NB4 (cell line): ENCODE measurements around the gene FGF14.

ENCODE experiments used
- DNase-seq: peaks from one replicate; pipeline ENCODE4 v3.0.0; 2010; ENCODE audit warnings: low read depth
- H3K4me3 ChIP-seq: one replicate; pipeline ENCODE4 v1.5.1; 2011; ENCODE audit warnings: mild to moderate bottlenecking, low read depth, low read length, moderate library complexity
- MYC ChIP-seq: IDR thresholded peaks from 2 replicates; pipeline ENCODE4 v1.6.1; 2011; ENCODE audit warnings: low read depth, low read length
- POLR2A ChIP-seq: IDR thresholded peaks from 2 replicates; pipeline ENCODE4 v1.6.1; 2011; ENCODE audit warnings: mild to moderate bottlenecking; ENCODE audit not compliant: insufficient read length; ENCODE audit errors: extremely low read depth
- TF ChIP-seq, protein P1 (sequence below): IDR thresholded peaks from 2 replicates; pipeline ENCODE4 v1.6.1; 2011; ENCODE audit warnings: low read depth, low read length
- TF ChIP-seq, protein P2 (sequence below): IDR thresholded peaks from one replicate; pipeline ENCODE4 v1.5.1; 2012; ENCODE audit warnings: low read depth, low read length

The FGF14 gene

DNA sequence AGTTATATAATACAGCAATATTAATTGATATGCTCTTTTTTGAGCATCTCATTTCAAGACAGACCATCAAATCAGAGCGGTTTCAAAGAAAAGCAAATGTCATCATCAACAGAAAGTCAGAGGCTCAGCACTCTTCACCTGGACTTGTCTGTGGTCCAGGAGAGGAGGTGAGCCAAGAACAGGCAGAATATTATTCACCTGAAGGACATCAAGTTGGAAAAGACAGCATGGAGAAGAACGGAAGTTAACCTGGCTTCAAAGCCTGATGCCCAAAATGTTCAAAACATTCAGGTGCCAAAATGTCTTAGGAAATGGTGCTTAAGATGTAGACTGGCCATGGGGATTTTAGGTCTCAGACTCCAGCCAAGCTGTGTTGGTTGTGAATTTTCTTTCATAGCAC lies 40.7 kb downstream of the FGF14 start:
- TF ChIP-seq, protein P1, sequence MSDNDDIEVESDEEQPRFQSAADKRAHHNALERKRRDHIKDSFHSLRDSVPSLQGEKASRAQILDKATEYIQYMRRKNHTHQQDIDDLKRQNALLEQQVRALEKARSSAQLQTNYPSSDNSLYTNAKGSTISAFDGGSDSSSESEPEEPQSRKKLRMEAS = no peak
- TF ChIP-seq, protein P2, sequence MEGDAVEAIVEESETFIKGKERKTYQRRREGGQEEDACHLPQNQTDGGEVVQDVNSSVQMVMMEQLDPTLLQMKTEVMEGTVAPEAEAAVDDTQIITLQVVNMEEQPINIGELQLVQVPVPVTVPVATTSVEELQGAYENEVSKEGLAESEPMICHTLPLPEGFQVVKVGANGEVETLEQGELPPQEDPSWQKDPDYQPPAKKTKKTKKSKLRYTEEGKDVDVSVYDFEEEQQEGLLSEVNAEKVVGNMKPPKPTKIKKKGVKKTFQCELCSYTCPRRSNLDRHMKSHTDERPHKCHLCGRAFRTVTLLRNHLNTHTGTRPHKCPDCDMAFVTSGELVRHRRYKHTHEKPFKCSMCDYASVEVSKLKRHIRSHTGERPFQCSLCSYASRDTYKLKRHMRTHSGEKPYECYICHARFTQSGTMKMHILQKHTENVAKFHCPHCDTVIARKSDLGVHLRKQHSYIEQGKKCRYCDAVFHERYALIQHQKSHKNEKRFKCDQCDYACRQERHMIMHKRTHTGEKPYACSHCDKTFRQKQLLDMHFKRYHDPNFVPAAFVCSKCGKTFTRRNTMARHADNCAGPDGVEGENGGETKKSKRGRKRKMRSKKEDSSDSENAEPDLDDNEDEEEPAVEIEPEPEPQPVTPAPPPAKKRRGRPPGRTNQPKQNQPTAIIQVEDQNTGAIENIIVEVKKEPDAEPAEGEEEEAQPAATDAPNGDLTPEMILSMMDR = no peak
- TF ChIP-seq MYC (no peak), POLR2A (no peak)
- DNase-seq = no peak
- H3K4me3 ChIP-seq = no peak overlapping the region

DNA sequence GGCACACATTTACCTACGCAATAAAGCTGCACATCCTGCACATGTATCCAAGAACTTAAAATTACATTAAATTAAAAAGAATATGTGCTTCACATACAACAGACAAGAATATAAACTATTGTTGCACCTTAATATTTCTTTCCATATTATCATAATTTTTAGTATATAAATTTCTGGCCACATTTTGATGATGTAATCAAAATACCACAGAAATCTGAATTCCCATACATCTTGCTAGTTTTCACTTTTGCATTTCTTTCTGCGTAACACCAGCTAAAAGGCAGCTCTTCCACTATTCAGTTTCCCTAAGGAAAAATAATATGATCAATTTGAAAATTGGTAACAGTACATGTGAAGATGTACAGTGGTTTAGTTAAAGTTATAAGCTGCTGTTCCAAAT lies 42.6 kb downstream of the FGF14 start:
- H3K4me3 ChIP-seq = no peak overlapping the region
- TF ChIP-seq POLR2A (no peak), MYC (no peak)
- TF ChIP-seq, protein P2 = no peak
- TF ChIP-seq, protein P1 = no peak
- no peak for DNase-seq

DNA sequence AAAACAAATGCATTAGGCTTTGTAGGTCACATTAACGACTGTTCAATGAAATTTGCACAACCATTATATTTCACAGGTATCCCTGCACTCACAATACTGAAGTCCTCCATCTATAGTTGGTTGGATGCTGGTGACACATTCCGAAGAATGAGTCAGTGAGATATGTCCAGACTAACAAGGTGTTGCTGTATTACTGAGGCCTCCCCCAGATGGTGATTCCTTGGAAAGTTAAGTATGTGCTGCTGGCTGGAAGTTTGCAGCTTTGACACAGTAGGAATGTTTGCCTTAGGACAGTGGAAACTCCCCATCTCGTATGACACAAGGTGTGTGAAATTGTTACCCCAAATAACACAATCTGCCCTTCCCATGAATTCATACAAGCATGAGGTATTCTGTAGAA lies 46.6 kb downstream of the FGF14 start:
- TF ChIP-seq MYC (no peak), POLR2A (no peak)
- TF ChIP-seq, protein P1 = no peak
- TF ChIP-seq, protein P2 = no peak
- no peak for DNase-seq
- no peak overlapping the region for H3K4me3 ChIP-seq

DNA sequence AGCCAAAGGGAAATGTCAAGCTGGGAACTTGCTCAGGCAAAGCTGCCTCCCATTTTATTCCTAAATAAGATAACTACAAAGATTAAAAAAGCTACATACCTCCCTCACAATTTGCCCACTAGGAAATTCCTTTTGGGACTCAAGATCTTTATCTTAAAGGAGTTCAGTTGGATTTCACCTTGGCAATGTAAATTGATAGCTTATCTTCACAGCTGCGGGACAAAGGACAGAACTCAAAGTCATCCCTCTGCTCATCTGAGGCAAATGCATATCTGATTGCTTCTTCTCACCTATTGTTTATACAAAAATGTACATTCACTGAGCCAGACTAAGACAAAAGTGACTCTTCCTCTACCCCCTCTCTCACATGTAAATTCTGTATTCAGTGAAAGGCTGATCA lies 47.8 kb downstream of the FGF14 start:
- TF ChIP-seq, protein P2 = no peak
- no peak for TF ChIP-seq MYC
- no peak for DNase-seq
- no peak overlapping the region for H3K4me3 ChIP-seq

DNA sequence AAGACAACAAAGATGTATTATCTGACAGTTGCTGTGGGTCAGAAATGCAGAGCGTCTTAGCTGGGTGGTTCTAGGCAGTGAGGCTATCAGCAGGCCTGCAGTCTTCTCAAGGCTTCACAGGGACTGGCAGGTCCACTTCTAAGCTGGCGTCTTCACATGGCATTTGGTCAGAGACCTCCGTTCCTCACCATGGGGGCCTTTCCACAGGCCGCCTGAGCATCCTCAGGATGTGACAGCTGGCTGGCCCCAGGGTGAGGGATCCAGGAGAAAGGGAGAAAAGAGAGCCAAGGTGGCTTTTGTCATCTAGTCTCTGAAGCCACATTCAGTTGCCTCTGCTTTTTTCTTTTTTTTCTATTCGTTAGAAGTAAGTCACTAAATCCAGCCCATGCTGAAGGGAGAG lies 50.3 kb downstream of the FGF14 start:
- no peak overlapping the region for H3K4me3 ChIP-seq
- no peak for TF ChIP-seq POLR2A
- TF ChIP-seq, protein P1 = no peak
- TF ChIP-seq, protein P2 = no peak
- TF ChIP-seq MYC = no peak
- DNase-seq = no peak

DNA sequence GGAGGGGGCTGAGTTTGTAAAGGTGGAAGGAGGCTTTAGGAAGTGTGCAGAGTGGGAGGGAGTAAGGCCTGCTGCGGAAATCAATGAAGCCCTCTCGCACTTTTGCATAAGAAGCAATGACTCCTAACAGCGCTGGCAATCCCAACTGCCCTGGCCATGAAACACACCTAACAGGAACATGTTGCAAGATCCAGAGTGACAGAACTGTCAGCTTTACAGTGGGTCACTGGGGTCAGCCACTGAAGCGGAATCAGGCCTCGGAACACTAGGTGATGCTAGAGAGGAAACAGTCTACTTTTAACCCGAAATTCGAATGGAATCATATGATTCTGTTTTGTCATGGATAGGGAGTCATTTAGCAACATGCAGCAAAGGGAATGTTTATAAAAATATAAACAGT lies 54.4 kb downstream of the FGF14 start:
- DNase-seq = no peak
- H3K4me3 ChIP-seq = no peak overlapping the region
- no peak for TF ChIP-seq MYC
- no peak for TF ChIP-seq POLR2A
- TF ChIP-seq, protein P2 = no peak
- TF ChIP-seq, protein P1 = no peak
